Measurements from ENCODE around the gene CACNA1D. TPM values are rescaled to one million over a fixed set of nuclear protein-coding genes. Genes with fewer than 3 reads are reported as not detected.

Gene CACNA1D
- total RNA-seq, 2 donors from 2014 or later: 0.57 TPM; not detected in 1

DNA sequence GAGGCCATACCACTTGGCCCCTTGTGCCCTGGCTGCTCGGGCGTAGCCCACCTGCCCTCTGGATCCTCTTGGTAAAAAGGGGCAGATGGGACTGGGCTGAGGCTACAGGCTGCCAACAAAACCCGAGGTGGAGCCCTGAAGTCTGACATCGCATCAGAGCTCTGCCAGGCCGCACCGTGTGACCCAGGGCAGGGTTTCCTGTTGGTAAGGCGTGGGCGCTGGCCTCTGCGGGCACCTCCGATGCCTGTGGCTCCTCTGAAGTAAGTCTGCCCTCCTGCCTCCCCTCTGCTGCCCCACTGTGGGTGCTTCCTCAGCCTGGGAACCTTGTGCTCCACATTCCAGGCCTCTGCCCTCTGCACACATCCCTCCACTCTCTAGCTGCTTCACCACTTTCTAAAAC, 342.9 kb downstream of the CACNA1D start:
- Mint-ChIP-seq H3K4me3 (no peak overlapping the region), H3K4me1 (peaks cover 2% of the 10 kb centered on the region), H3K27me3 (peaks cover 23% of the 10 kb centered on the region), H3K27ac (no peak overlapping the region), H3K36me3 (ENCODE audit: low read depth) (no peaks in the 10 kb centered on the region)
- DNase-seq (no peak), ATAC-seq (no peak)
- H3K9me3 ChIP-seq (ENCODE audit: control insufficient read depth, low read length, poor library complexity, severe bottlenecking): no peaks in the 10 kb centered on the region

DNA sequence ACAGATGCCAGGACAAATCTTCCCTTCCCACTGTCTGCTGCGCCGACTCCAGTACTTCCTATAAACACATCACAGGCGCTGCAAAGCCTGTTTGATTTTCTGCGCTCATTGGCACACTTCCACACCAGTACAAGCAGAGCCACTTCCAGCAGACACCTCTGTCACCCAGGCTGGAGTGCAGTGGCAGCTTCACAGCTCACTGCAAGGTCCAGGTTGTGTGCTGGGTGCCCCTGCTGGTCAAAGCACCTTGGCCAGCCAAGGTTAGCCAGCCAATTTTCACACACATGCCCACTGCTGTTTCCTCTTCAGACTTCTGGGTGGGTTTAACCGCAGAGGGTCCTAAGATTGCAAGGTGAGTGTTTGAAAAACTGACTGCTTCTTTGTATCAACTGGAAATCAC, 346.9 kb downstream of the CACNA1D start:
- DNase-seq: no peak
- H3K27ac Mint-ChIP-seq: no peak overlapping the region
- peaks cover 4% of the 10 kb centered on the region for H3K4me1 Mint-ChIP-seq
- H3K27me3 Mint-ChIP-seq: peaks cover 49% of the 10 kb centered on the region
- no peaks in the 10 kb centered on the region for H3K36me3 Mint-ChIP-seq (ENCODE audit: low read depth)
- no peak overlapping the region for H3K4me3 Mint-ChIP-seq
- H3K9me3 ChIP-seq (ENCODE audit: control insufficient read depth, low read length, poor library complexity, severe bottlenecking): no peaks in the 10 kb centered on the region
- no peak for ATAC-seq

DNA sequence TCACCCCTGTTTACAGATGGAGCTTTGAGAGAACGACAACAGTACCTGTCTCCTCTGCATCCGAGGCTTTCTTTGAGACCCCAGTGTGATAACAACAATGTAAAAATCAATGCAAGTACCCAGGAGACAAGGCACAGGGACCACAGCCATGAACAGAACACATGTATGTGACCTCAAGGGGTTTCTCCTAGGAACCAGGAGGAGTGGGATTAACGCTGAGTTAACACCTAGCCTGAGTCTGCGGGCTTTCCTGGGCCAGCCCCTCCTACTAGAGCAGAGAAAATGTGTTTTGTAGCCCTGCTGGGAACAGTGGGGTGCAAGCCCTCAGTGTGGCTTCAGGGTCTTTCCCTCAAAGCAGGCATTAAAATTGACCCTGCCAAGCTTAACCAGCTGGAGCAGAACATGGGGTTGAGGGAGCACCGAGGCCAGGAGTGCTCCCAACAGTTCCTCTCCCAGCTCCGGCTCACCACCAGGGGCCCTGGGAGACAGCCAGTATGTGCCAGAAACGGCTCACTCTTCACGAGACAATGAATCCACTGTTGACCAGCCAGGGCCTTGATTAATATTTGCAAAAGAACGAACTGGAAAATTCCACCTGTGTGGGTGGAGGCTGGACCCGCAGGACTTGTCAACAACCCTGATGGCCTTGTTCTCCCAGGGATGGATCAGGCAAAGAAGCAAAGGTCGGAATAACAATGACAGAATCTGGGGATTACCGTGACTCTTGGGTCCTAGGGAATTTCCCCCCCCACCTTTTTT, 348.2 kb downstream of the CACNA1D start:
- H3K4me1 Mint-ChIP-seq: peaks cover 2% of the 10 kb centered on the region
- H3K4me3 Mint-ChIP-seq: no peak overlapping the region
- DNase-seq (no peak), ATAC-seq (no peak)
- no peaks in the 10 kb centered on the region for H3K9me3 ChIP-seq (ENCODE audit: control insufficient read depth, low read length, poor library complexity, severe bottlenecking)
- H3K27ac Mint-ChIP-seq: peak overlapping the region; percentile 37
- peaks cover 60% of the 10 kb centered on the region for H3K27me3 Mint-ChIP-seq
- no peaks in the 10 kb centered on the region for H3K36me3 Mint-ChIP-seq (ENCODE audit: low read depth)

DNA sequence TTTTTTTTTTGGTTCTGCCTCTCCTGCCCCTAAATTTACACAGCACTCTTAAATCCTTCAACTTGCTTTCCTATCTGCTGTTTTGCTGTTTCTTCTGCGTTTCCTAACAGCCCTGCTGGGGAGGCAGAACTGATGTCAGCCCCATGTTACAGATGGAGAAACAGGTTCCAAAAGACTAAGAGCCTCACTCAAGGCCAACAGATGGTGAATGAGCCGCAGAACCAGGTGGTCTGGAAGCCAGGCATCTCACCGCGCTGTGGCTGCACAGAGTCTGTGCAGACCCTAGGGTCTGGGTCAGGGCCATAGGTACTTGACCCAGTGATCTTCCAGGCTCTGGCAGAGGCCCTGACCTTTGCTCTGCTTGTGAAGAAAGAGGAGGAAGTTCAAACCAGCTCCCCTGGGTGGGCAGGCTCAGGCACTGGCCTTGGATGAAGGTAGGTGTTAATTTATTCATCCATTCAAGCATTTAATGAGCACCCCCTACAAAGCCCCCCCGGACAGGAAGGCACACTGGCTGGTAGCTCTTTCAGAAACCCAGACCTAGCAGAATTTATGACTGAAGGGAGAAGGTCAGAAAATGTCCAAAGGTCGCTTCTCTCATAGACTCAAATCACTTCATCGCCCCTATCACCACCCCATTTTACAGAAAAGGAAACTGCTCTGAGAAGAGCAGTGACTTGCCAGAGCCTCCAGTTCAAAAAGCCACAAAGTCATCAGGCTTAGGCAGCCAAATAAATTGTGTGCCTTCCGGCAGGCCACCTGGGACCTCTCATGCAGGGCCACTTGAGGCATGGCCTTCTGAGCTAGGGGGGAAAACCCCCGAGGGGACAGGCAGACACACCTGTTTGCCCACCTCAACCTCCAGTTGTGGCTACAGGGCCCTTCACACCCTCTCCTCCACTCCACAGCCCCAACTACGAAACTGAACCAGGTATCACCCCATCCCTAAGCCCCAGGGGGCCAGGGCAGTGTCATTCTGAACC, 349.1 kb downstream of the CACNA1D start:
- Mint-ChIP-seq H3K4me1 (peaks cover 2% of the 10 kb centered on the region), H3K4me3 (peak overlapping the region; percentile 60), H3K36me3 (ENCODE audit: low read depth) (peaks cover under 1% of the 10 kb centered on the region), H3K27me3 (peaks cover 63% of the 10 kb centered on the region), H3K27ac (peak overlapping the region; percentile 63)
- ATAC-seq (no peak), DNase-seq (no peak)
- H3K9me3 ChIP-seq (ENCODE audit: control insufficient read depth, low read length, poor library complexity, severe bottlenecking): no peaks in the 10 kb centered on the region

DNA sequence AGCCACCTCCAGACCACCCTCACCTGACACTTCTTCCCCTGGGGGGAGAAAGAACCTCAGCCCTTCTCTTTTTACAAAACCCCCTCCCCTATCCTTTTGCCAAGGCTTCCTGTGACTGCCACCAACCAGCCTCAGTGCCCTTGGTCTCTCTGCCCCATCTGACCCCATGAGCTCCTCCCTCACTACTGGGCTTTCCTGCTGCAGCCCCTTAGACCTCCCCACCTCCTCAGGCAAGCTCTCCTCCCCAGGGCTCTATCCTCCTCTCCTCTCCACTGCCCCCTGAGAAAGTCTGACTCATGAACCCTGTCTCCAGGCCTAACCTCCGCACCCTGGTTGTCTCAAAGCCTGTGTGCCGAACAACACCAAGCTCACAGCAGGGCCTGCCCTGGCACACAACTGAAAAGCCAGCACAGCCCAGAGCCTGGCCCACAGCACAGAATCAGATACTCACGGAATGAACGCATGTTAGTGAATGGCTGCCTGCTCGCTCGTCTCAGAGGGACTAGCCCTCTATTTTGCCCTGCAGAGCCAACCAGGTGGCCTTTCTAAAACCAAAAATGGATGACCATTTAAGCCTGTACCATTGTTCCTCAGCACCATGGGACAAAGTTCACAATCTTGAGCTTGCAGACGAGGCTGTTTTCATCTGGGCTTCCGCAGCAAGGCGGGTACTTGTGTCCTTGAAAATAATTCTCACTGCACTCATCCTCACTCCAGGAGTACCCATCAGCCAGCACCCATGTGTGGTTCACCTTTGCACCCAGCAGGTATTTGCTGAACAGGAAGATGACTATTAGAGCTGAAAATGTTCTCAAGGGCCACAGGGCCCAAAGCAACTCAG, 350.1 kb downstream of the CACNA1D start:
- H3K4me3 Mint-ChIP-seq: peak overlapping the region; percentile 70
- DNase-seq (no peak), ATAC-seq (no peak)
- H3K4me1 Mint-ChIP-seq: peaks cover 6% of the 10 kb centered on the region
- peaks cover 5% of the 10 kb centered on the region for H3K36me3 Mint-ChIP-seq (ENCODE audit: low read depth)
- no peaks in the 10 kb centered on the region for H3K9me3 ChIP-seq (ENCODE audit: control insufficient read depth, low read length, poor library complexity, severe bottlenecking)
- H3K27me3 Mint-ChIP-seq: peaks cover 60% of the 10 kb centered on the region
- H3K27ac Mint-ChIP-seq: peak overlapping the region; percentile 63

DNA sequence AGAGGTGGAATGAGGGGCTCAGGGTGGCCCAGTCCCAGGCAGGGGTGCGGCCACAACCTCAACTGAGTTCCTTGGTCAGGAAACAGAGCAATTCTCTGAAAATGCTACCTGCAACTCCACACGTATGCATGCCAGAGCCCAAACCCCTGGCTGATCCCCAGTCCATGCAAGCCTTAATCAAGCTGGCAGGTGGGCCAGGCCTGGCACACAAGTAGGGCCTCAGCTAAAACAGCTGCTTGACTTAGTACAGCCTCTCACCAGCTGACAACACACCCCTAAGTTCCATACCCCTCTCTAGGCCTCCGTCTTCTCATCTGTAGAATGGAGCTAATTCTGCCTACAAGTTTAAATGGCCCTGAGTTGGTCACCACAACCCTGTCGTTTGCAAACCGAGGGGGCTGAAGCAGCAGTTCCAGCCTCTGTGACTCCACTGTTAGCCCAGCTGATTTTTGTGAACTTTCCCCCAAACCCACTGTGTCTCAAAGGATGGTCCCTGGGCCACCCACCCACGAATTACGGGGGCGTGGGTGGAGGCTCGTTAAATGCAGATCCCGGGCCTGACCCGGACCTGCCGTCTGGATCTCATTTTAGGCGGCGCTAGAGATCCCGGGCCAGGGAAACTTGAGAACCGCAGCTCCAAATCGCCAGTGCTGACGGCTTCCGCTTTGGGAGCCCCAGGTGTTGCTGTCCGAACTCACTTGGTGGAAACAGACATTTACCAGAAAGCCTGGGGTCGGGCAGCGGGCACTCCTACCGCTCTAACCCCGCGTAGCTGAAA, 350.9 kb downstream of the CACNA1D start:
- H3K27me3 Mint-ChIP-seq: peaks cover 59% of the 10 kb centered on the region
- no peaks in the 10 kb centered on the region for H3K9me3 ChIP-seq (ENCODE audit: control insufficient read depth, low read length, poor library complexity, severe bottlenecking)
- no peak for DNase-seq
- no peak overlapping the region for H3K27ac Mint-ChIP-seq
- peaks cover 6% of the 10 kb centered on the region for H3K4me1 Mint-ChIP-seq
- peak overlapping the region; percentile 70 for H3K4me3 Mint-ChIP-seq
- no peak for ATAC-seq
- H3K36me3 Mint-ChIP-seq (ENCODE audit: low read depth): peaks cover 5% of the 10 kb centered on the region

DNA sequence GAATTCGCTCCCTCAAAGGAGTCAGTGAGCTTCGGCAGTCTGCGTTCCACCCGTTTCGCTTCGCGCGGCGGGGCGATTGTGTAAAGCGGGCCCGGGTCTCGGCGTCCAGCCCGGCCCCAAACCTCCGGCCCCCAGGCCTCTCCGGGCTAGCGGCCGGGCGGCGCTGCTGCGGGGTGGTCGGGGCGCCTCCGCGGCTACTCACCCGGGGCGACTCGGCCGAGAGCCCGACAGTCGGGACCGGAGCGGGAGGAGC, 351.4 kb downstream of the CACNA1D start:
- H3K27ac Mint-ChIP-seq: no peak overlapping the region
- H3K4me3 Mint-ChIP-seq: peak overlapping the region; percentile 70
- no peaks in the 10 kb centered on the region for H3K9me3 ChIP-seq (ENCODE audit: control insufficient read depth, low read length, poor library complexity, severe bottlenecking)
- ATAC-seq (no peak), DNase-seq (no peak)
- H3K27me3 Mint-ChIP-seq: peaks cover 60% of the 10 kb centered on the region
- peaks cover 6% of the 10 kb centered on the region for H3K4me1 Mint-ChIP-seq
- peaks cover 5% of the 10 kb centered on the region for H3K36me3 Mint-ChIP-seq (ENCODE audit: low read depth)

DNA sequence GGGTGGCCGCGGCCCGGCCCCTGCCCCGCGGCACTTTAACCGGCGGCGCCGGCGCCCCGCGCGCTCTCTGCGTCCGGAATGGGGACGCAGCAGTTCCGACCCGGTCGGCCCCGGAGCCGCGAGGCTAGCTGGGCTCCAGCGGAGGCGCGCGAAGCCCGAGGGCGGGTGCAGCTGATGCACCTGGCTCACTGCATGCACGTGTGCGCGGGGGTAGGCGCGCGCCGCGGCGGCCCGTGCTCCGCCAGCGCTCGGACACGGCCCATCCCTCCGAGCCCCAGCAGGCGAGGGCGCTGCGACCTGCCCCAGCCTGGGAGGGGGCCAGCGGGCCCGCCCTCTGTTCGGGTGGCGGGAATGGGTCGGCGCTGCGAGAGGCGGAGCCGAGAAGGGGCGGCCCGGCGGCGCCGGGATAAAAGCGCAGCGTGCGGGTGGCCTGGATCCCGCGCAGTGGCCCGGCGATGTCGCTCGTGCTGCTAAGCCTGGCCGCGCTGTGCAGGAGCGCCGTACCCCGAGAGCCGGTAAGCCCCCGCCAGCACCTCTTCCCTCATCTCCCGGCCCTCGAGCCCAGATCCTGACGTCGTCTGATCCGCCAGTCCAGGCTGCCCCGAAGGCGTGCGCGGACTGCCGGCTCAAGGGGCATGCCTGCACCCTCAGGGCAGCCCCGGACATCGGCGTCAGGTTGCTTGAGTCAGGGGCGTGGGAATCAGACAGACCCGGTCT, 351.9 kb downstream of the CACNA1D start, which contains the start of the genes CHDH and IL17RB:
TSS of gene CHDH (minus strand) at position 286 of the 717 bp plus-strand sequence. CDS start 22,411 bp downstream, outside the sequence.
TSS of gene IL17RB (plus strand) at position 435 of the 717 bp plus-strand sequence. CDS start at position 456, 21 bp downstream.
- peak; percentile 63 for ATAC-seq
- H3K27ac Mint-ChIP-seq: no peak within 1 kb of the TSS

DNA sequence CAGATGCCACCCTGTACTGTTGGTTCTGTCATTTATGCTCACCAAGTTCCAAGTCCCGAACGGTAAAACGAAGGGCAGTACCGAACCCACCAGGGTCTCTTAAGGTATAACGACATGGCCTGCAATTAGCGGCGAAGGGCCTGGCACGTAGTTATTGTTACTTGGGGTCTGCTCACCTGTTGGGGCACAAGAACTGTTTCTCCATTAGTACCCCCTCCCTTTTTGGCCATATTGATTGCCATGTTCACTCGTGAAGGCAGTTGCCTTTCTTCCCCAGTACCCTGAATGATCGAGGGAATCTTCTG, 352.4 kb downstream of the CACNA1D start:
- H3K27me3 Mint-ChIP-seq: peaks cover 64% of the 10 kb centered on the region
- DNase-seq: no peak

More for the DNA sequence above, 351.9 kb downstream of the CACNA1D start, which contains the start of the genes CHDH and IL17RB:
- peaks cover 6% of the 10 kb centered on the region for H3K4me1 Mint-ChIP-seq
- peaks cover 64% of the 10 kb centered on the region for H3K27me3 Mint-ChIP-seq
- H3K4me3 Mint-ChIP-seq: peak within 1 kb of the TSS; percentile 77
- H3K9me3 ChIP-seq (ENCODE audit: control insufficient read depth, low read length, poor library complexity, severe bottlenecking): no peaks in the 10 kb centered on the region
- peaks cover 5% of the 10 kb centered on the region for H3K36me3 Mint-ChIP-seq (ENCODE audit: low read depth)
- peak in 2 of 3 donors; percentile 23 to 27 for DNase-seq

DNA sequence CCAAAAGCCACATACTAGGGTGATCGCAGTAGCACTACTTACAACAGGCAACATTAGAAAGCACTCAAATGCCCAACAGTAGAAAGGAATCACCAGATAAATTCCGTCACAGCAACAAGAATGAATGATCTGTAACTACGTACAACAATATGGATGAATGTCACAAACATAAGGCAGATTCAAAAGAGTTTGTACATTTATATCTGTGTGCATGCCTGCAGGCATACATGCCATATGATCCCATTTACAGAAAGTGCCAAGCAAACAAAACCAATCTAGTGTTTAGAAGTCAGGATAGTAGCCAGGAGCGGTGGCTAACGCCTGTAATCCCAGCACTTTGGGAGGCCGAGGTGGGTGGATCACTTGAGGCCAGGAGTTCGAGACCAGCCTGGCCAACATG, 355.5 kb downstream of the CACNA1D start:
- Mint-ChIP-seq H3K27me3 (peaks cover 49% of the 10 kb centered on the region), H3K27ac (no peak overlapping the region), H3K4me3 (no peak overlapping the region), H3K4me1 (peaks cover 4% of the 10 kb centered on the region), H3K36me3 (ENCODE audit: low read depth) (peaks cover 5% of the 10 kb centered on the region)
- DNase-seq (no peak), ATAC-seq (no peak)
- no peaks in the 10 kb centered on the region for H3K9me3 ChIP-seq (ENCODE audit: control insufficient read depth, low read length, poor library complexity, severe bottlenecking)

More for the DNA sequence above, 352.4 kb downstream of the CACNA1D start:
- Mint-ChIP-seq H3K36me3 (ENCODE audit: low read depth) (peaks cover 5% of the 10 kb centered on the region), H3K27ac (no peak overlapping the region), H3K4me3 (peak overlapping the region; percentile 77), H3K4me1 (peaks cover 6% of the 10 kb centered on the region)
- no peak for ATAC-seq
- H3K9me3 ChIP-seq (ENCODE audit: control insufficient read depth, low read length, poor library complexity, severe bottlenecking): no peaks in the 10 kb centered on the region

DNA sequence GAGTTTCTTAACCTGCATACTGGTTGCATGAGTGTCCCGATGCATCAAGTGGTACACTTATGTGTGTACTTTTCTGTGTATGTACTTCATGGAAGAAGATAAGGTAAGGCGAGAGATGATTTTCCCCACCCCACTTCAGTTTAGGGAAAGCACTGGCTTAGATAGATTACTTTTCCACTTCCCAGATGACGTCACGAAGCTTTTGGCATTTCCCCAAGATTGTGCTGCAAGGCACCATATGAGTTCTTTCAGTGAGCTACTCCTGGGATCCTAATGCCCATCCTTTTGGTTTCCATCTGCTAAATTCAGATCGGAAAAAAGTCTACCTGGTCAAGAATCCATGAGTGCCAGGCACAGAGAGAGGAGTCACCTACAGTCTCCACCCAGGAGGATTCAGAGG, 356.5 kb downstream of the CACNA1D start:
- H3K27me3 Mint-ChIP-seq: peaks cover 42% of the 10 kb centered on the region
- no peak overlapping the region for H3K4me3 Mint-ChIP-seq
- no peak for DNase-seq
- peaks cover 5% of the 10 kb centered on the region for H3K36me3 Mint-ChIP-seq (ENCODE audit: low read depth)
- H3K4me1 Mint-ChIP-seq: peaks cover 4% of the 10 kb centered on the region
- no peak for ATAC-seq
- no peak overlapping the region for H3K27ac Mint-ChIP-seq
- H3K9me3 ChIP-seq (ENCODE audit: control insufficient read depth, low read length, poor library complexity, severe bottlenecking): no peaks in the 10 kb centered on the region

DNA sequence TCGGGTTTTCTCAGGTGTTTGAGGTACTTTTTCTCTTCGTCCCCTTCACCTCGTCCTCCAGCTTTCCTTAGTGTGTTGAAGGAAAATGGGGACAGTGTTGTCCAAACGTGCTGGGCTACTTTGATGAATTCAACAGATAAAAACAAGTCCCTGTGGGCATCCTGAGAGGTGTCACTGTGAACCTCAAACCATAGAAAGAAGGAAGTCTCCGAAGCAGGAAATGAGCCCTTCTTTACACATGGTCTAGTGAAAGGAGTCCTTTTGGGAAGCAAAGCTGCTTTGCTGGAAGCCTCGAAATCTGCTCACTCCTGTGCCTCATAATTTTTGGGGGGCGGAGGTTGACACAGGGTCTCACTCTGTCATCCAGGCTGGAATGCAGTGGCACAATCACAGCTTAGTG, 362.6 kb downstream of the CACNA1D start:
- H3K27me3 Mint-ChIP-seq: peaks cover 4% of the 10 kb centered on the region
- no peaks in the 10 kb centered on the region for H3K36me3 Mint-ChIP-seq (ENCODE audit: low read depth)
- H3K27ac Mint-ChIP-seq: no peak overlapping the region
- no peak for ATAC-seq
- no peaks in the 10 kb centered on the region for H3K9me3 ChIP-seq (ENCODE audit: control insufficient read depth, low read length, poor library complexity, severe bottlenecking)
- no peaks in the 10 kb centered on the region for H3K4me1 Mint-ChIP-seq
- DNase-seq: no peak
- no peak overlapping the region for H3K4me3 Mint-ChIP-seq
